Osteocyte (in vitro differentiated cells): ENCODE results near the gene BRD3OS. TPM values are rescaled to one million over a fixed set of nuclear protein-coding genes. Genes with fewer than 3 reads are reported as not detected.

Source experiments
- DNase-seq: peaks from one replicate; pipeline ENCODE4 v3.0.0; 2021; ENCODE audit warnings: mixed read lengths; ENCODE audit not compliant: unreplicated experiment; ENCODE audit errors: extremely low spot score
- H3K27ac Mint-ChIP-seq: one replicate; pipeline ENCODE4 v1.8.0; 2021; ENCODE audit warnings: mild to moderate bottlenecking, mixed read lengths; ENCODE audit not compliant: unreplicated experiment
- H3K27me3 Mint-ChIP-seq: one replicate; pipeline ENCODE4 v1.8.0; 2021; ENCODE audit warnings: mixed read lengths; ENCODE audit not compliant: unreplicated experiment
- H3K36me3 Mint-ChIP-seq: one replicate; pipeline ENCODE4 v1.8.0; 2021; ENCODE audit warnings: mixed read lengths; ENCODE audit not compliant: unreplicated experiment
- H3K4me1 Mint-ChIP-seq: one replicate; pipeline ENCODE4 v1.8.0; 2021; ENCODE audit warnings: mixed read lengths; ENCODE audit not compliant: unreplicated experiment
- H3K4me3 Mint-ChIP-seq: one replicate; pipeline ENCODE4 v1.8.0; 2021; ENCODE audit warnings: mild to moderate bottlenecking, moderate library complexity, mixed read lengths; ENCODE audit not compliant: unreplicated experiment
- H3K9me3 Mint-ChIP-seq: one replicate; pipeline ENCODE4 v1.8.0; 2021; ENCODE audit warnings: mixed read lengths; ENCODE audit not compliant: unreplicated experiment
- total RNA-seq: library from RNA; stranded (reverse); gene quantifications from 2 replicates; pipeline ENCODE4 v1.2.1, GENCODE V29; 2021
- TF ChIP-seq, protein P1 (sequence below): fragments of 200-600 bp; sonication (generic); IDR thresholded peaks from 2 replicates; pipeline ENCODE4 v1.5.0; 2021; ENCODE audit warnings: antibody characterized with exemption, mild to moderate bottlenecking, moderate library complexity

Gene BRD3OS
- total RNA-seq, 1 donor from 2014 or later = 19.9 TPM

DNA sequence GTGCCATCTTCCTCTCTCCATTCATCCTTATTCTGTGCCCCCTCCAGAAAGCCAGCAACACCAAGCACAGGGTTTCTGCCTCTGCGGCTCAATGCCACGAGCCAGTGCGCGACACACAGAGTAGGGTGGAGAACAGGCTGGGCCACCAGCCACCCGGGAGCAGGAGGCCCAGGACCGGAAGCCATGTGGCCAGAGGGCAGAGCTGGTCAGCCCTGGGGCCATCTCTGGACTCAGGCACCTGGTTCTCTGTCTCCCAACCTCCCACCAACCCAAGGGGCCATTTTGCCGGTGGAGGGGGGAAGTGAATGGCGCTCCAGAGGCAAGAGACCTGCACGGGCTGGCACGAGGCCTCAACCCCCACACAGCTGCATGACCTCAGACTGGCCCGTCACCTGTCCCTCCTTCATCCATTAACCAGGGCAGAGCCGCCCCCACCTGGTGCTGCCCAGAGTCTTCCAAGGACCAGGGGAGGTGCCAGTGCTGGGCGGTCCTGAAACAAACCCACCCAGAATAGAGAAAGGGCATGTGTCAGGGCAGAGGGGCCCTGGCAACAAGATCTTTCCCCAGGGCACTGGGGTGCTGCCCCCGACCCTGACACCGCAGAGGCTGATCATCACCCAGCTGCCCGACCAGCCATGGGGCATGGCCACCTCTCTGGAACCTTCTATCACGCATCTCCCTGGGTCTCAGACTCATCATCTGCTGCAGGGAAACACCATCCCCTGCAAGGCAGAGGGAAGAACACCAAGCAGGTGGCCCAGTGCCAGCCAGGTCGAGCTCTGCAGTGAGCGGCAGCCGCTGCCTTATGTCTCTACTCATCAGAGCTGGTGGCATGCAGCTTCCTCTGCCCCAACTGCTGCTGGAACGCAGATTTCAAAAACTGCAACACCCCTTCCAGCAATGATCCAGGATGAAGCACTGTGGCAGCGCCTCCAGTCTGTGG is 45.1 kb upstream of the BRD3OS start:
- peak overlapping the region; percentile 34 for H3K4me3 Mint-ChIP-seq
- no peaks in the 10 kb centered on the region for H3K9me3 Mint-ChIP-seq
- no peaks in the 10 kb centered on the region for H3K36me3 Mint-ChIP-seq
- H3K27me3 Mint-ChIP-seq = no peaks in the 10 kb centered on the region
- peaks cover 49% of the 10 kb centered on the region for H3K4me1 Mint-ChIP-seq
- TF ChIP-seq, protein P1, sequence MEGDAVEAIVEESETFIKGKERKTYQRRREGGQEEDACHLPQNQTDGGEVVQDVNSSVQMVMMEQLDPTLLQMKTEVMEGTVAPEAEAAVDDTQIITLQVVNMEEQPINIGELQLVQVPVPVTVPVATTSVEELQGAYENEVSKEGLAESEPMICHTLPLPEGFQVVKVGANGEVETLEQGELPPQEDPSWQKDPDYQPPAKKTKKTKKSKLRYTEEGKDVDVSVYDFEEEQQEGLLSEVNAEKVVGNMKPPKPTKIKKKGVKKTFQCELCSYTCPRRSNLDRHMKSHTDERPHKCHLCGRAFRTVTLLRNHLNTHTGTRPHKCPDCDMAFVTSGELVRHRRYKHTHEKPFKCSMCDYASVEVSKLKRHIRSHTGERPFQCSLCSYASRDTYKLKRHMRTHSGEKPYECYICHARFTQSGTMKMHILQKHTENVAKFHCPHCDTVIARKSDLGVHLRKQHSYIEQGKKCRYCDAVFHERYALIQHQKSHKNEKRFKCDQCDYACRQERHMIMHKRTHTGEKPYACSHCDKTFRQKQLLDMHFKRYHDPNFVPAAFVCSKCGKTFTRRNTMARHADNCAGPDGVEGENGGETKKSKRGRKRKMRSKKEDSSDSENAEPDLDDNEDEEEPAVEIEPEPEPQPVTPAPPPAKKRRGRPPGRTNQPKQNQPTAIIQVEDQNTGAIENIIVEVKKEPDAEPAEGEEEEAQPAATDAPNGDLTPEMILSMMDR = no peak
- DNase-seq = no peak
- H3K27ac Mint-ChIP-seq = peak overlapping the region; percentile 35

DNA sequence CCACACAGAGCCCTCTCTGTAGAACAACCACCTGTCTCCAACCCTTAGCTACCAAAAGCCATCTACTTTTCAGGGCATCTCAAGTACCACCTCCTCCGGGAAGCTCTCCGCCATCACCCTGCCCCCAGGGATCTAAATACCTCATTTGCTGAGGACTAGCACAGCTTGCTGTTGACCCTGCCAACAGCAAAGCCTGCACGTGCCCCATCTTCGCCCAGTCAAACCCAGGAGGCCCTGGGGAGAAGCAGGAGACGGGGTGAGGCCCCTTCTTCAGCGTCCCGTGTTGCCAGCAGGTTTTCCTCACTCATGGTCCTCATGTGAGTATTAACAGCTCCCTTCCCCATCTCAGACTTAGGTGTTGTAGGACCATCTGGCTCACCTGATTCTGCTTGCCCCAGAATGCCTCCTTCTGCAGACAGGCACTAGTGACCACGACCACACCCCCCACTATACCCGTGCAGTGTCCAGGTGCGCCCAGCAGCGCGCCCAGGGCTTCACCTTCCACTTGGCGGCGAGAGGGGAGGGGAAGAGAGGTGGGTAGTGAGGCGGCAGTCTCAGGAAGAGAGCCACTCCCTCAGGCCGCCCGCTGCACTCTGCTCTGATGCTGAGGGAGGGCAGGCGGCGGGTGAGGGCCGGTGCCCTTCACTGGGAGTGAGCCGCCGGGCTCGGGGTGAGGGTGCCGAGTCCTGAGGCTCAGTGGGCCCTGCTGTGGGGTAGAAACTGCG is 44.3 kb upstream of the BRD3OS start:
- H3K4me3 Mint-ChIP-seq = no peak overlapping the region
- TF ChIP-seq, protein P1 = no peak
- no peaks in the 10 kb centered on the region for H3K9me3 Mint-ChIP-seq
- H3K4me1 Mint-ChIP-seq = peaks cover 49% of the 10 kb centered on the region
- H3K27ac Mint-ChIP-seq = no peak overlapping the region
- H3K27me3 Mint-ChIP-seq = no peaks in the 10 kb centered on the region
- no peak for DNase-seq
- no peaks in the 10 kb centered on the region for H3K36me3 Mint-ChIP-seq

DNA sequence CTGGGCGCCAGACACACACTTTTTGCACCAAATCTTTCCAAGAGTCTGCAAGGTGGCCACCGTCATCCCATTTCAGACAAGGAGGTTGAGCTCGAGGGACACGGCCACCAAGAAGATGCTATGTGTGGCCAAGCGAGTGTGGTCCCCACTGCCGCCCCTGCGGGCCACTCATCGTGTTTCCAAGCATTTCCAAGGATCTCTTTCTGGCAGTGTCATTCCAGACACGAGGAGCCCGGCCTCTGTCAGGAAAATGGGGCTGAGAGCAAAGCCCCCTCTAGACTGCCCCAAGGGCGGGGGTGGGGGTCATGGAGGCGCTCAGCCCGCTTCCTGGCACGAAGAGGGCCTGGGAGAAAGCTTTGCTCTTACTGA is 43.7 kb upstream of the BRD3OS start:
- Mint-ChIP-seq H3K9me3 (no peaks in the 10 kb centered on the region), H3K36me3 (no peaks in the 10 kb centered on the region), H3K27me3 (no peaks in the 10 kb centered on the region), H3K4me1 (peaks cover 49% of the 10 kb centered on the region), H3K4me3 (no peak overlapping the region), H3K27ac (no peak overlapping the region)
- TF ChIP-seq, protein P1 = no peak
- no peak for DNase-seq

DNA sequence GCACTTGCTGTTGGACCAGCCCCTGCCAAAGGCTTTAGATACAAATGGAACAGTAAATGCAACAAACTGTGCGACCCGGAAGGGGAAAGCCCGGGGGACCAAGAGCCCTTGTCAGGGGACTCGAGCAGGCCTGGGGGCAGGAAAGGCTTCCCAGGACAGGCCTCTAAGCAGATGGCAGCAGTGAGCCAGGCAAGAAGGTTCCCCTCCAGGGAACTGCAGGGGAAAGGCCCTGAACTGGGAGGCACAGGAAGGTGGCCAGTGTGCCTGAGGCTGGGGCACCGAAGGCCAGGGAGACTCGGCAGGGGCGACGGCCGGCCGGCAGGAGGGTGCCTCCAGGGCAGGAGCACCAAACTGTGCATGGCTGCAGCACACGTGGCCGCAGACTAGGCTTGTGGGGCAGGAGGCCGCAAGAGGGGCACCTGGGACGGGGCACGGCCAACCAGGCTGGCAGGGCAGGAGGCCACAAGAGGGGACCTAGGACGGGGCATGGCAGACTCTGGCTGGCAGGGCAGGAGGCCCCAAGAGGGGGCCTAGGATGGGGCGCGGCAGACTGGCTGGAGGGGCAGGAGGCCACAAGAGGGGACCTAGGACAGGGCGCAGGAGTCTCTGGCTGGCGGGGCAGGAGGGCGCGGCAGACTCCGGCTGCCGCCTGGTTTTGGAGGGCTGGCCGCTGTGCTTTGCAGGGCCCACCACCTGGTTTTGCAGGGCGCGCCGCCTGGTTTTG is 43.2 kb upstream of the BRD3OS start:
- Mint-ChIP-seq H3K27ac (no peak overlapping the region), H3K4me3 (no peak overlapping the region), H3K36me3 (no peaks in the 10 kb centered on the region), H3K9me3 (no peaks in the 10 kb centered on the region), H3K4me1 (peaks cover 50% of the 10 kb centered on the region), H3K27me3 (no peaks in the 10 kb centered on the region)
- TF ChIP-seq, protein P1 = no peak
- no peak for DNase-seq
